Activated T-helper 9 cell treated with anti-CD3 and anti-CD28 coated beads, Interleukin-2, amount 50 U/mL, for 16 hours (primary cell): ENCODE results near the gene FOXN1.
"Not testable (repeated sequence)": the region's sequence is repeated elsewhere in the genome, so short reads cannot be mapped to it uniquely, and the experiment has no call there.

Experiments used
- DNase-seq: peaks from one replicate; pipeline ENCODE4 v3.0.0-alpha.2; 2020; ENCODE audit warnings: low read depth

The FOXN1 gene

GRCh38 chr17:28573966-28574480 lies 67.9 kb downstream of the FOXN1 start:
- no peak for DNase-seq

GRCh38 chr17:28574526-28574925 lies 68.4 kb downstream of the FOXN1 start:
- DNase-seq = no peak

DNA sequence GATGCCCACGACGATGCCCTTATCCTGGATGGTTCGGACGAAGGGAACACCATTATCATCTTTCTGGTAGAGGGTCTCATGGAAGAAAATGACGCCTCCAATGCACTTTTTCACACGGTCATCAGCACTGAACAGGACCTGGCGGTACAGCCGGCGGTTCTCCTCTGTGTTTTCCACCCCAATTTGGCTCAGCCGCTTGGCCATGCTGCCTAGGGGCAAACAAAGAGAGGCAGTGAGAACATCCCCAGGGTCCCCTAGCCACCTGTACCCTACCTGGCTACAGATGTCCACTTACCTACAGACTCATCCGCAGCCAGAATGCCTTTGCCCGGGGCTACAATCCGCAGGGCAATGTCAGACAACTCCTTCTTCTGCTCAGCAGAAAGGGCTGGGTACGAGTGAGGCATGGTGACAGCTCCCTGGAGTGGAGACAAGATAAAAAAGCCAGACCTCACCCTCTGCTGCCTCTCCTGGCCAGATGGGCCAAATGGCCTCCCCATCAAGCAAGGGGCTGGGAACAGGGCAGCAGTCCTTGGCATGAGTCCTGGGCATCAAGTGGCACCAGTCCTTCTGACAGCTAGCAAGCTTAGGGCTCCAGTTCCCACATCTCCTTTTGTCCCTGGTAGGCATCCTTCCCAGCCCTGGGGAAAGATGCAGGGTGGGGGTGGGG lies 69.1 kb downstream of the FOXN1 start:
- DNase-seq = no peak

- DNase-seq = not testable (repeated sequence)
Measured at GRCh38 chr17:28576016-28576415, 69.9 kb downstream of the FOXN1 start.

DNA sequence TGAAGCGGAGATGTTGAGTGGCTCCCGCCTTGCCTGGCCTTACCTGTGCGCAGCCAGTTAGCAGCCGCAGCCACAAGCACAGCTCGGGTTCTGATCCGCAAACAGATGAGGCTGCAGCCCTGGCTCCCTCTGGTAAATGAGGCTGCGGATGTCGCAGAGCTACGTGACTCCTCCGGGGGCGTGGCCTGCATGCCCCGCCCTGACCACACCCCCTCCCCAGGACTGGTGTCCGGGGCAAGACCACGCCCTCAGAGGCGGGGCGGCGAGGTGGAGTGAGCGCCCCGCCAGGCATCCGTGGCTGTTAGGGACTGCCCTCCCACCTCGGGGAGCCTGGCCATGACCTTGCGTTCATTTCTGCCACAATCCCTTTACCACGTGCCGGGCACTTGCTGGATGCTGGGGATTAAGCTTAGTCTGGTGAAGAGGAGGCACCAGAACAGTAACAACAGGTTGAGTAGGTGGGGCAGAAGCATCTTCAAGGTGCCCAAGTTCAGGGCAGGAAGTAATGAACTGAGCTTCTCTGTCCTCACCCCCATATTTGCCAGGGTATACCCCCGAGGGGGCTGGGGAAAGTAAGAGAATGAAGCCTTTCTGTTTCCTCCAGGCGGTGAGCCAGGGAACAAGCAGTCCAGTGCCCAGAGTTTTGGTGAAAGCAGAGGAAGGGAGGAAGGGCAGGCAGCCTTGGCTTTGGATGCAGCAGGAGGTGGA lies 70.8 kb downstream of the FOXN1 start, which contains the start of gene ALDOC:
Gene ALDOC (minus strand): TSS at position 138 of the 708 bp plus-strand sequence. CDS start 1,363 bp downstream, outside the sequence.
- peak; percentile 98 for DNase-seq

GRCh38 chr17:28577466-28577824 lies 71.3 kb downstream of the FOXN1 start:
- DNase-seq = no peak

DNA sequence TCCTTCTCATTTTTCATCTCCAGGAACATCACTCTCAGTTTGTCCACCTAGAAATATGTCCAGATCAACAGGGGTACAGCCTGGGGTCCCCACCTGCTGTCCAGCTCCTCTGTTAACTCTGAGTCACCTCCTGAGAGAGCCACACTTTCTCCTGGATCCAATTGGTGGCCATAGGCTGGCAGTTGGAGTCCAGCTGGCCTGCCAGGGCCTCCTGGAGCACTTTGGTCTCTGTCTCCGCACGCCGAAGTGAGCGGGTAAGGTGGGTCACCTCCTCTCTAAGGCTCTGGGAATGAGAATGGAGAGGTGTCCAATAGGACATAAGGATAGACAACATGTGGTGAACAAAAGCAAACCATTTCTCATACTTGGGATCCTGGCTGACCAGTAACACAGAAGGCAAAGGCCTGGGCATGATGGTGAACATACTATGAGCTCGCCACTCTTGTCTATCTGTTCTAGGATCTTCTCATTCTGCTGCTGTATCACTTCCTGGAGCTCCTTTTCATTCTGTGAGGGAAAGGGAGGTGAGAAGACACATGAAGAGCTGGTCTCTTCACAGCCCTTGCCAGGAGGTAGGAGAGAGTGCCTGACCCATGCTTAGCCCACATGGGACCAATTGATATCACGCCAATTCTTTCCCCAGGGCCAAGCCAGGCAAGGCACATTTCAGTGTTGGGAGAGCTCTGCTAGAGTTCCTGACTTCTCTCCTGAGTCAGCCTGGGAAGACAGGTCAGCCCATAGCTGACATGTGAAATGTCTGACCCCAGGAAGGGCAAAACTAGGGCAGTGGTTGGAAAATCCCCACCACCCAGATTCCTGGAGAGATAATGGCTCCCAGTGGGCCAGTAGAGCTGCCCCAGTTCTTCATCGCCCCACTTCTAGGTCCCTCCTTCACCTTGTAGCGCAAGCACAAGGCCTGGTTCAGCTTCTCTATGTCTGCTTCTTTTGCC lies 72.4 kb downstream of the FOXN1 start:
- DNase-seq = no peak

DNA sequence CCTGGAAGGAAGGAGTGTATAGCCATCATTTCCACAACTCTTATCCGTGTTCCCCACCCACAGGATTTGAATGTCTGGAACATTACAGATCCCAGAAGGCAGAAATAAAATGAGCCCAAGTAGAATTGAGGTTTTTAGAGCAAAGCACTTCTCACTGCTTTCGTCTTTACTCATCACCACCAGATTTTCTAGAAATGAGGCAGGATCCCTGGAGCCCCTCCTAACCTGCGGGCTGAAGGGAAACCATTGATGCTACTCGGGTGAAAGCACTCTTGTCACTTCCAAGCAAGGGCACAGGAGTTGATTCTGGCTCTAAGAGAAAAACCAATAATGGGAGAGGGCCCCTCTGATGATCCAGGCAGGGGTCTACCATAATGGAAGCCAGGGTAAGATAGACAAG lies 73.4 kb downstream of the FOXN1 start:
- DNase-seq = no peak

GRCh38 chr17:28580959-28581358 lies 74.8 kb downstream of the FOXN1 start:
- no peak for DNase-seq

- no peak for DNase-seq
Measured at GRCh38 chr17:28582513-28582912, 76.4 kb downstream of the FOXN1 start.

GRCh38 chr17:28584434-28584833 lies 78.3 kb downstream of the FOXN1 start:
- no peak for DNase-seq

DNA sequence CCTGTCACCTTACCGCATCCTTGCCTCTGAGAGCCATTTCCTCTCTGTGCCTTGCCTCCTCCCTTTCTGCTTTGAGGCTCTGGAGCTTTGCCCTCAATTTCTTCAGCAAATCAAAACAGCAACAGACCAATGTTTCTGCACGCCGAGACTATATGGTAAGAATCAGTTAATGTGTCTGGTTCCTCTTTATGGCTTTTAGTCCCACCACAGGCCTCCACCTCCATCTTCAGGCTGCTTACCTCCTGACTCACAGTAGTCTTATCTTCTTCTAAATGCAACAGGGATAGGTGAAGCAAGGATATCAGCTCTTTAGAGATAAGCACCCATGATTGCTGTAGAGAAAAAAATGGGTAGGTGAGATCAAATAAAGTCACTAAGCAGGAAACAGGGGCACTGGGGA lies 79.7 kb downstream of the FOXN1 start:
- DNase-seq = no peak
